Caco-2 (cell line): Measurements from ENCODE around the gene LCN2. TPM values are rescaled to one million over a fixed set of nuclear protein-coding genes. Genes with fewer than 3 reads are reported as not detected.

ENCODE experiments used
- BruUV-seq: library from RNA; stranded (reverse); fragments of 400-500 nt; replicated peaks from 2 replicates; lab custom pipeline; 2021; lab: Mats Ljungman, UMichigan
- CTCF ChIA-PET: fragments of 300-600 bp; sonication (Branson Sonifier 250); formaldehyde crosslinking; loops from one replicate; lab custom pipeline; 2022; ENCODE audit warnings: antibody characterized with exemption; lab: Charles Lee
- POLR2A ChIA-PET: fragments of 300-600 bp; sonication (Branson Sonifier 250); formaldehyde crosslinking; loops from one replicate; lab custom pipeline; 2022; ENCODE audit warnings: antibody characterized with exemption; lab: Charles Lee
- DNase-seq, 2 experiments: peaks; one replicate each; pipeline versions ENCODE4 v3.0.0 to v3.0.0-alpha.2; 2020 to 2022
- H3K27me3 ChIP-seq: replicated peaks from 2 replicates; pipeline ENCODE4 v1.6.0; 2011; ENCODE audit warnings: low read length; ENCODE audit not compliant: control insufficient read depth, insufficient read depth
- H3K36me3 ChIP-seq: 2 replicates; pipeline ENCODE4 v1.5.1; 2011; ENCODE audit warnings: low read length; ENCODE audit not compliant: control insufficient read depth, insufficient read depth
- H3K4me1 ChIP-seq: fragments of 250-450 bp; sonication (Bioruptor Pico); 2 replicates; pipeline ENCODE4 v1.5.1; 2020; ENCODE audit warnings: mild to moderate bottlenecking
- H3K4me3 ChIP-seq: 2 replicates; pipeline ENCODE4 v1.5.1; 2011; ENCODE audit warnings: low read depth, mild to moderate bottlenecking, control low read depth, low read length
- H3K9me3 ChIP-seq: fragments of 250-450 bp; sonication (Bioruptor Pico); 2 replicates; pipeline ENCODE4 v1.5.1; 2020; ENCODE audit warnings: mild to moderate bottlenecking, moderate library complexity
- H3K27ac Mint-ChIP-seq: one replicate; pipeline ENCODE4 v1.8.0; 2022; ENCODE audit warnings: mixed read lengths; ENCODE audit not compliant: unreplicated experiment
- H3K27me3 Mint-ChIP-seq: one replicate; pipeline ENCODE4 v1.8.0; 2022; ENCODE audit warnings: mixed read lengths; ENCODE audit not compliant: insufficient read depth, unreplicated experiment
- H3K36me3 Mint-ChIP-seq: one replicate; pipeline ENCODE4 v1.8.0; 2022; ENCODE audit warnings: mild to moderate bottlenecking, mixed read lengths; ENCODE audit not compliant: insufficient read depth, unreplicated experiment
- H3K4me1 Mint-ChIP-seq: one replicate; pipeline ENCODE4 v1.8.0; 2022; ENCODE audit warnings: low read depth, mixed read lengths; ENCODE audit not compliant: unreplicated experiment
- H3K4me3 Mint-ChIP-seq: one replicate; pipeline ENCODE4 v1.8.0; 2022; ENCODE audit warnings: mild to moderate bottlenecking, moderate library complexity, mixed read lengths; ENCODE audit not compliant: unreplicated experiment
- H3K9me3 Mint-ChIP-seq: one replicate; pipeline ENCODE4 v1.8.0; 2022; ENCODE audit warnings: mixed read lengths; ENCODE audit not compliant: unreplicated experiment
- CTCF ChIP-seq, 2 experiments: fragments of 200-600 bp in 1 of 2; IDR thresholded peaks; 1 replicate in 1 of 2; 2 replicates in 1 of 2; pipeline versions ENCODE4 v1.5.1 to v1.8.0; 2011 to 2022; ENCODE audit warnings: antibody characterized with exemption in 1 of 2, control low read depth in 1 of 2, inconsistent platforms in 1 of 2, low read depth in 1 of 2, low read length in 1 of 2, mild to moderate bottlenecking in 1 of 2, moderate library complexity in 1 of 2; ENCODE audit not compliant: insufficient read depth in 1 of 2, severe bottlenecking in 1 of 2, unreplicated experiment in 1 of 2
- intact Hi-C: fragments of 100-400 bp; cut with micrococcal nuclease; formaldehyde crosslinking; loops from one replicate; pipeline ENCODE4 v1.10.0; 2022; ENCODE audit not compliant: unreplicated experiment
- total RNA-seq: library from RNA; stranded (reverse); gene quantifications from 2 replicates; pipeline ENCODE4 v1.2.3, GENCODE V29; 2022

Gene LCN2
- total RNA-seq, 1 experiment from 2014 or later: not detected

DNA sequence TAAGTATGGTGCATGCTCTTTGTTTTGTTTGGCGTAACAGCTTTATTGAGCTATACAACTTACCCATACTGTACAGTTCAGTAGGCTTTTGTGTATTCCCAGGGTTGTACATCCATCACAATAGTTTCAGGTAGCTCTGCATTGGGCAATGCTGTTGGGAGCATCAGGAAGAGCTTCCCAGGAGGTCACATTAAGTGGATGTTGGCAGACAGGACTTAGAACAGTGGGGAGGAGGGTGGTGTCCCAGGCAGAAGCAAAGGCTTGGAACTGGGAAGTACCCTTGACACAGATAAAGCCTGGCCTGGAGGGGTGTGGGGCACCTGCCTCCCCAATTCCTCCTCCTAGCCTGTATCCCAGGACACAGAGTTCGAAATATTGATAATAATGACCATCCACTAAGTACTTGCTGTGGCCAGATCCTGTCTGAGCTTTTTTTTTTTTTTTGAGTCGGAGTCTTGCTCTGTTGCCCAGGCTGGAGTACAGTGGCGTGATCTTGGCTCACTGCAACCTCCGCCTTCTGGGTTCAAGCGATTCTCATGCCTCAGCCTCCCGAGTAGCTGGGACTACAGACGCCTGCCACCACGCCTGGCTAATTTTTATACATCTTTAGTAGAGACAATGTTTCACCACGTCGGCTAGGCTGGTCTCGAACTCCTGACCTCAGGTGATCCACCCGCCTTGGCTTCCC is 12.1 kb downstream of the LCN2 start:
- peak overlapping the region; percentile 81 for H3K4me3 Mint-ChIP-seq
- ChIA-PET POLR2A (interaction anchor here (1.6 kb wide), 1 partner anchor 29 kb away, joined by 5 read pairs; no protein-coding TSS in a partner anchor), CTCF (no interaction called here)
- no peaks in the 10 kb centered on the region for H3K27me3 Mint-ChIP-seq
- H3K36me3 ChIP-seq: no peaks in the 10 kb centered on the region
- no peak overlapping the region for H3K27ac Mint-ChIP-seq
- intact Hi-C loops: loop anchor here (2.0 kb wide), 1 partner anchor 33 kb away; no protein-coding TSS in a partner anchor
- H3K4me3 ChIP-seq: peak overlapping the region; percentile 58; the same call in 1 of the 2 replicates
- H3K27me3 ChIP-seq: no peaks in the 10 kb centered on the region
- H3K36me3 Mint-ChIP-seq: peaks cover 36% of the 10 kb centered on the region
- peaks cover 8% of the 10 kb centered on the region; the same call in 1 of the 2 replicates for H3K4me1 ChIP-seq
- no peaks in the 10 kb centered on the region for H3K4me1 Mint-ChIP-seq
- no peaks in the 10 kb centered on the region for H3K9me3 ChIP-seq
- DNase-seq: no peak
- BruUV-seq: no TSS peak
- no peaks in the 10 kb centered on the region for H3K9me3 Mint-ChIP-seq
- TF ChIP-seq CTCF (IDR thresholded peaks at IDR 0.05; ENCODE audit: insufficient read depth in 1 of 2, low read depth in 1 of 2, low read length in 1 of 2, severe bottlenecking in 1 of 2, unreplicated experiment in 1 of 2): no peak

DNA sequence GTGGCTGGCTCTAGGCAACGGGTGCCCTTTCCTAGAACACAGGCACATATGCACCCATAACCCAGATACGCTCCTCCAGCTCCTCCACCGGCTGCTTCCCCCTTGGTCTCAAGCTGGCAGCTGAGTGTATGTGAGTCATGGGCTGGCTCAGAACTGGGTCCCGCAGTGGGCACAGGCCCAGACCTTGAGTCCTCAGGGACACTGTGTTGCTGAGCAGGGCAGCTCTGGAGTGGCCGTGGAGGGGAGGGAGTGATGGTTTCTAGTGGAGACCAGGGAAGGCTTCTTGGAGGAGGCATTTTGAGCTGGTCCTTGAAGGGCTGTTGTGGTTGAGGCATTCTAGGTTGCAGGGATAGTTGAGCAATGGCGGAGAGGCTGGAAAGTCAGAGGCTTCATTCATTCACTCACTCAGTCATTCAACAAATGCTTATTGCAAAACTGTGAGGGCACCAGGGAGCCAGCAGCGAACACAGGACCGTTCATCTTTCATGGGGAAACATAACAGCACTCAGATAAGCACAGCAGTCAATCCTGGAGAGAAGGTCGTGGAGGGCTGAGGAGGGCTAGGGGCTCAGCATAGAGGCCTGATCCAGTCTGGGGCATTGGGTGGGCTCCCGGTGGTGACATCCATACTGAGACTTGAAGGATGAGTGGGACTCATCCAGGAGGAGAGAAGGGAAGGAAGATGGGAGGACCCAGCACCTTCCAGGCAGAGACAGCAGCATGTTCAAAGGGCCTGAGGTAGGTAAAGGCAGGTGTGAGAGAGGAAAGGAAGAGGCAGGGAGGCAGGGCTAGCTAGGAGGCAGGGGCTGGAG is 13.2 kb downstream of the LCN2 start:
- Histone ChIP-seq H3K27me3 (no peaks in the 10 kb centered on the region), H3K36me3 (no peaks in the 10 kb centered on the region; the same call in none of the 2 replicates), H3K4me3 (no peak overlapping the region), H3K4me1 (peaks cover 8% of the 10 kb centered on the region; the same call in 1 of the 2 replicates), H3K9me3 (no peaks in the 10 kb centered on the region)
- Mint-ChIP-seq H3K27me3 (no peaks in the 10 kb centered on the region), H3K36me3 (peaks cover 47% of the 10 kb centered on the region), H3K4me3 (peak overlapping the region; percentile 2), H3K9me3 (no peaks in the 10 kb centered on the region), H3K4me1 (no peaks in the 10 kb centered on the region), H3K27ac (peak overlapping the region; percentile 35)
- TF ChIP-seq CTCF (IDR thresholded peaks at IDR 0.05; ENCODE audit: insufficient read depth in 1 of 2, low read depth in 1 of 2, low read length in 1 of 2, severe bottlenecking in 1 of 2, unreplicated experiment in 1 of 2): no peak
- intact Hi-C loops: no loop called here
- ChIA-PET CTCF (no interaction called here), POLR2A (no interaction called here)
- DNase-seq: no peak
- no TSS peak for BruUV-seq

DNA sequence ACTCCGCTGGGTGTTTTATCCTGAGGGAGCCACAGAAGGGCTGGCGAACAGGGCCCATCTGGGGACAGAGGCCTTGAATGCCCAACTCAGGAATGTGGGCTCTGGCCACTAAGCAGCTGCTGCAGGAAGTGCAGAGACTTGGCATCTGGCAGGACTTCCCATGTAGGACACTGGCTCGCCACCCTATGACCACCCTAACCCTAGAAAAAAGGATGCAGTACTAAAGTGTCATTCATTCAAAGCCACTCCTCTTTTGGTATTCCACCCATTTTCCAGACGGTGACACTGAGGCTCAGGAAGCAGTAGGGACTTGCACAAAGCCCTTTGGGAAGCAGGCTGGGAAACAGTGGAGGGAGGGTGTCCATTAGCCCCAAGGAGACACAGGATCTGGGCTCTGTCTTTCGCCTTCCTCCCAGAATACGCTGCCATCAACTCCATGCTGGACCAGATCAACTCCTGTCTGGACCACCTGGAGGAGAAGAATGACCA is 13.8 kb downstream of the LCN2 start:
- intact Hi-C loops: no loop called here
- H3K27ac Mint-ChIP-seq: no peak overlapping the region
- Histone ChIP-seq H3K4me3 (no peak overlapping the region), H3K9me3 (no peaks in the 10 kb centered on the region), H3K27me3 (no peaks in the 10 kb centered on the region), H3K4me1 (peaks cover 8% of the 10 kb centered on the region; the same call in 1 of the 2 replicates), H3K36me3 (peaks cover 2% of the 10 kb centered on the region)
- ChIA-PET POLR2A (no interaction called here), CTCF (no interaction called here)
- no peak for TF ChIP-seq CTCF (IDR thresholded peaks at IDR 0.05; ENCODE audit: insufficient read depth in 1 of 2, low read depth in 1 of 2, low read length in 1 of 2, severe bottlenecking in 1 of 2, unreplicated experiment in 1 of 2)
- no peak for DNase-seq
- no peaks in the 10 kb centered on the region for H3K4me1 Mint-ChIP-seq
- peaks cover 53% of the 10 kb centered on the region for H3K36me3 Mint-ChIP-seq
- H3K4me3 Mint-ChIP-seq: no peak overlapping the region
- no peaks in the 10 kb centered on the region for H3K9me3 Mint-ChIP-seq
- BruUV-seq: no TSS peak
- no peaks in the 10 kb centered on the region for H3K27me3 Mint-ChIP-seq
